Medulla oblongata (tissue), 1 donor: ENCODE measurements around the gene ZNF169.
"Not testable (repeated sequence)": the region's sequence is repeated elsewhere in the genome, so short reads cannot be mapped to it uniquely, and the experiment has no call there.

Source experiments
- DNase-seq: peaks from one replicate; pipeline ENCODE4 v3.0.0-alpha.2; 2015; ENCODE audit errors: extremely low spot score

The ZNF169 gene

DNA sequence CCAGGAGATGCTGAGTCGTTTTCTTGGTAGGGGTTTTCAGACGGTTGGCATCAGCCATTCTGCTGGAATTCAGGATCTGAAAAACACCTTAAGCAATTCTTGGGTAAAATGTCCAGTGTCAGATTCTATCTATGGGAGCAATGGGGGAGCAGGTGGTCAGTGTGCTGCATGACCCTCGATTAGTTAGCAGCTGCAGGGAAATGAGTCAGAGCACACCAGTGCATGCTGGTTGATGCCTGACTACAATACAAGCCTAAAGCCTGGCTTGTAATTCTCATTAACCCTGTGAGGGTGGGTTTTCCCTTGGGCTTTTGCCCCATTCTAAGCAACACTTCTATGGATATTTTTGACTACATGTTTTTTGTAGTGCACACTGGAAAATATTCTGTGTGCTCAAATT is 89.7 kb downstream of the ZNF169 start:
- DNase-seq: not testable (repeated sequence)
